ENCODE results near the gene HAGH. TPM values are rescaled to one million over a fixed set of nuclear protein-coding genes. Genes with fewer than 3 reads are reported as not detected.

The HAGH gene
- total RNA-seq, 2 donors from 2014 or later, result 99.8 to 183 TPM

DNA sequence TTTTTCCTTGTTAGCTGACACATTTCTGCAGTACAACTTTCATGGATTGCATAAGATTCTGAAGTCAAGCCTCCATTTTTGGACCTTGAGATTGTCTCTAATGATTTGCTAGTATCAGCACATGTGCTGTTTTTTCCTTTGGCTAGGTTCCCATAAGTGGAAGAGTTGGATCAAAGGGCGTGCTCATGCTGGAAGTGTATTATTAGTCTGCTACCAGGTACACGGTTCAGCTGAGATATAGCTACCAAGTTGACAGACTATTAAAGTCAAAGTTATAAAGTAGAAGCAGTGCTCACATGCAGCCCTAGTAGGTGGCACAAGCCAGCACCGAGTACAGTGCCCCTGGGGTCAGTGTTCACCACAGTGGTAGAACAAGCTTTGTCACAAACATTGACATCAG, 3.6 kb upstream of the HAGH start:
- H3K27ac ChIP-seq, result no peak overlapping the region
- peaks cover 3% of the 10 kb centered on the region for H3K36me3 ChIP-seq
- H3K9me3 ChIP-seq, result no peaks in the 10 kb centered on the region
- ATAC-seq (ENCODE audit: insufficient number of reproducible peaks, low FRiP score, low read depth) (no peak), DNase-seq (ENCODE audit: low spot score) (no peak)
- no peaks in the 10 kb centered on the region for H3K27me3 ChIP-seq (replicated peaks; ENCODE audit: insufficient read depth)
- no peak overlapping the region for H3K4me3 ChIP-seq
- TF ChIP-seq, protein P1, sequence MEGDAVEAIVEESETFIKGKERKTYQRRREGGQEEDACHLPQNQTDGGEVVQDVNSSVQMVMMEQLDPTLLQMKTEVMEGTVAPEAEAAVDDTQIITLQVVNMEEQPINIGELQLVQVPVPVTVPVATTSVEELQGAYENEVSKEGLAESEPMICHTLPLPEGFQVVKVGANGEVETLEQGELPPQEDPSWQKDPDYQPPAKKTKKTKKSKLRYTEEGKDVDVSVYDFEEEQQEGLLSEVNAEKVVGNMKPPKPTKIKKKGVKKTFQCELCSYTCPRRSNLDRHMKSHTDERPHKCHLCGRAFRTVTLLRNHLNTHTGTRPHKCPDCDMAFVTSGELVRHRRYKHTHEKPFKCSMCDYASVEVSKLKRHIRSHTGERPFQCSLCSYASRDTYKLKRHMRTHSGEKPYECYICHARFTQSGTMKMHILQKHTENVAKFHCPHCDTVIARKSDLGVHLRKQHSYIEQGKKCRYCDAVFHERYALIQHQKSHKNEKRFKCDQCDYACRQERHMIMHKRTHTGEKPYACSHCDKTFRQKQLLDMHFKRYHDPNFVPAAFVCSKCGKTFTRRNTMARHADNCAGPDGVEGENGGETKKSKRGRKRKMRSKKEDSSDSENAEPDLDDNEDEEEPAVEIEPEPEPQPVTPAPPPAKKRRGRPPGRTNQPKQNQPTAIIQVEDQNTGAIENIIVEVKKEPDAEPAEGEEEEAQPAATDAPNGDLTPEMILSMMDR (IDR thresholded peaks at IDR 0.05), result no peak
- H3K4me1 ChIP-seq (ENCODE audit: control insufficient read depth in 1 of 2, low read depth in 2 of 2), result peaks cover 18 to 26% of the 10 kb centered on the region in 2 donors

DNA sequence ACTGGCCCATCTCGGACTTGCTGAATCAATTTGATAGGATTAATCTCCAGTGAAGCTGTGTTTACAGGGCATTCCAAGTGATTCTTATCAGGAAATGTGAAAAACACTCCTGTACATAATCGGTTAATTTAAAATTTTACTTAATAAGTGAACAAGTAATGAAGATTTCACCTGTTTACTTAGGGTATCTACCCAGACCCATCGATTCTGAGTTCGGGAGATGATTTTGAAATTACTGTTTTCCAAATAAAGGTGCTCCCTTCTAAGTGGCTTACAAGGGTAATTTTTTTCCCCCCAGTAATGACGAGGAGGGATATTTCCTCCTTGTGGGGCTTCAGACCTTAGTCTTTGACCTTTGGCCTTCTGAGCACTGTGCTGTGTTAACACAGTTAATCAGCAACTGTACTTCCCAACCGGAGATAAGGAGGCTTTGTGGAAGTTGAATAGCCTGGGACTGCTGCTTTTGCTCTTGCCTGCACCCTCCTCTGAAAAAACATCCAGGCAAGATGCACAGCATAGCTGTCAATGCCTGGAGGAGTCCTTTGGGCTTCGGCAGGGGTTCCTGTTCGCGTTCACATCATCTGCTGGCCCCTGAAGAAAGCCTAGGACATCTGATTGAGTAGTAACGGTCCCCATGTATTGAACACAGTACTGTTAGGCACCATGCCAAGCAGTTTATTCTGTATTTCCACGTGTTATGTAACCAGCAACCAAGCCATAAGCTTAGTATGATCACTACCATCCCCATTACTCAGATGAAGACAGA, 2.2 kb upstream of the HAGH start:
- H3K27ac ChIP-seq, result no peak overlapping the region
- H3K4me1 ChIP-seq (ENCODE audit: control insufficient read depth in 1 of 2, low read depth in 2 of 2), result peaks cover 20 to 40% of the 10 kb centered on the region in 2 donors
- peaks cover 3% of the 10 kb centered on the region for H3K36me3 ChIP-seq
- ATAC-seq (ENCODE audit: insufficient number of reproducible peaks, low FRiP score, low read depth) (no peak), DNase-seq (ENCODE audit: low spot score) (no peak)
- H3K4me3 ChIP-seq, result no peak overlapping the region
- H3K9me3 ChIP-seq, result no peaks in the 10 kb centered on the region
- TF ChIP-seq, protein P1 (IDR thresholded peaks at IDR 0.05), result no peak
- no peaks in the 10 kb centered on the region for H3K27me3 ChIP-seq (replicated peaks; ENCODE audit: insufficient read depth)

DNA sequence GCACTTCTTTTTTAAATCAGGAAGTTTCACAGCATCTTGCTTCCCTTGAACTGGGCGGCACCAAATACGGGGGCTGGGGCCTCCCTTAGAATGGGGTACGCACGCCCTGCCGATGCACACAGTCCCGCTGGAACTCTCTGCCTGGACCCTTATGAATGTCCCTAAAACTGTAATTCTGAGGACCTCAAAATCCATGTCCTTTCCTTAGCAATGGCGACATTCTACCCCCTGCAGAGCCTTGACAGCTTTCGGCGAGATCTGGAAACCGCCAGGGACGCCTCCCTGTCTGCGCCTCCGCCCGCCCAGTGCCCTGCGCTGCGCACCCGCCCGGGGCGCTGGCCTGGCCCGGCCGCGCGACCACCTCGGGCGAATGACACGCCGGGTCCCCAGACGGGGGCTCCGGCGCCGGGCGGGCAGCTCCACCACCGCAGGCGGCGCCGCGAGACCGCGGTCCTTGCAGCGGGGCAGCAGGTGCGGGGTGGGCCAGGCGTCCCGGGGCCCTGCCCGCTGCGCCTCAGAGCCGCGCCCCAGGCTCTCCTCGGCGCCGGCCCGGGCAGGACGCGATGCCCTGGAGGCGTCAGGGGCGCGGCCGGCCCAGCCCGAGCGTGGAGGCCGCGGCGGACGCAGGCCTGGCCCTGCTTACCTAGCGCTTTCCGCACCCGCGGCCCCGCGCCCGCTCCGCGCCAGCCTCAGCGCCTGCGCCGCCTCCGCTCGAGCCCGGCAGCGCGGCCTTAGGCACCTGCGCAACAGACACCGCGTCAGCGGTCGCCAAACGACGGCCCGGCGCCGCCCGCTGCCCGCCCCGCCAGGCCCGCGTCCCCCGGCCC, 548 bp downstream of the HAGH start:
- H3K4me1 ChIP-seq (ENCODE audit: control insufficient read depth in 1 of 2, low read depth in 2 of 2), result peaks cover 20 to 42% of the 10 kb centered on the region in 2 donors
- no peak for DNase-seq (ENCODE audit: low spot score)
- no peaks in the 10 kb centered on the region for H3K27me3 ChIP-seq (replicated peaks; ENCODE audit: insufficient read depth)
- H3K9me3 ChIP-seq, result no peaks in the 10 kb centered on the region
- ATAC-seq (ENCODE audit: insufficient number of reproducible peaks, low FRiP score, low read depth), result peak; percentile 46
- TF ChIP-seq, protein P1 (IDR thresholded peaks at IDR 0.05), result no peak
- H3K36me3 ChIP-seq, result peaks cover 18% of the 10 kb centered on the region
- peak overlapping the region; percentile 70 to 76 for H3K27ac ChIP-seq
- peak overlapping the region; percentile 87 for H3K4me3 ChIP-seq

DNA sequence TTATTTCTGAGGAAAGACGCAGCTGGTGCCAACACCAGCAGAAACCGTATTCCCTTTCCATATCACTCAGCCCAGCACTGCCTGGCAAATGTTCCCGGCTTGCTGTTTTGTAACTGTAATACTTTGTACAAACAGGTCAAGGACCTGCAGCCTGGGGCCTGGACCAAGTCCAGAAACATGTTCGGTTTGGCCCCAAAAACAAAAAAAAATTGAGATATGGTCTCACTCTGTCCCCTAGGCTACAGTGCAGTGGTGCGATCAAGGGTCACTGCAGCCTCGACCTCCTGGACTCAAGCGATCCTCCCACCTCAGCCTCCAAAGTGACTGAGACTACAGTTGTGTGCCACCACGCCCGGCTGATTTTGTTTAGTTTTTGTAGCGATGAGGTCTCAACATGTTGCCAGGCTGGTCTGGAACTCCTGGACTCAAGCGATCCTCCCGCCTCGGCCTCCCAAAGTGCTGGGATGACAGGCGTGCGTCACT, 1.2 kb downstream of the HAGH start:
- Histone ChIP-seq H3K4me3 (peak overlapping the region; percentile 87), H3K27ac (peak overlapping the region; percentile 70 to 76), H3K36me3 (peaks cover 22% of the 10 kb centered on the region), H3K9me3 (no peaks in the 10 kb centered on the region), H3K27me3 (replicated peaks; ENCODE audit: insufficient read depth) (no peaks in the 10 kb centered on the region), H3K4me1 (ENCODE audit: control insufficient read depth in 1 of 2, low read depth in 2 of 2) (peaks cover 20 to 42% of the 10 kb centered on the region in 2 donors)
- TF ChIP-seq, protein P1 (IDR thresholded peaks at IDR 0.05), result no peak
- DNase-seq (ENCODE audit: low spot score) (no peak), ATAC-seq (ENCODE audit: insufficient number of reproducible peaks, low FRiP score, low read depth) (no peak)

DNA sequence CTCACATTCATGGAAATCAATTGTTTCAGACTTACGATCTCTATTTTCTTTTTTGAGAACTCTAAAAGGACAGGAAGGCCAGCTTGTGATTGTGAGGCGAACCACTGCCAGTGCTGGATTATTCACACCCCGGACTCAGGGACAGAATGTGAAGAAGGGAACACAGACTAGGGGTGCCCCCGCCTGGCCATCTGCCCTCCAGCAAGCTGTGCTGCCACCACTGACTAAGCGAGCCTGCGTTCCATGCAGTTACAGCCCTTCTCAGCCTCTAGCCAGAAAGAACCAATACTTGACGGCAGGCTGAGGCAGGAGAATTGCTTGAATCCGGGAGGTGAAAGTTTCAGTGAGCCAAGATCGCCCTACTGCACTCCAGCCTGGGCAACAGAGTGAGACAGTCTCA, 2.8 kb downstream of the HAGH start:
- H3K36me3 ChIP-seq, result peaks cover 37% of the 10 kb centered on the region
- ATAC-seq (ENCODE audit: insufficient number of reproducible peaks, low FRiP score, low read depth), result no peak
- no peaks in the 10 kb centered on the region for H3K27me3 ChIP-seq (replicated peaks; ENCODE audit: insufficient read depth)
- no peak overlapping the region for H3K4me3 ChIP-seq
- H3K27ac ChIP-seq, result no peak overlapping the region
- no peak for DNase-seq (ENCODE audit: low spot score)
- H3K9me3 ChIP-seq, result no peaks in the 10 kb centered on the region
- TF ChIP-seq, protein P1 (IDR thresholded peaks at IDR 0.05), result no peak
- peaks cover 20 to 37% of the 10 kb centered on the region in 2 donors for H3K4me1 ChIP-seq (ENCODE audit: control insufficient read depth in 1 of 2, low read depth in 2 of 2)

Data from thoracic aorta (tissue), 2 donors.